Tibial artery (tissue), 4 donors: ENCODE results near the gene ANGPTL2.

Experiments
- DNase-seq, 2 donors: peaks; one replicate each; pipeline ENCODE4 v3.0.0-alpha.2; 2019
- H3K27ac ChIP-seq, 2 donors: fragments of 200-600 bp; sonication (generic) in 1 of 2; 1 replicate in 1 of 2; 2 replicates in 1 of 2; pipeline ENCODE4 v1.5.1; 2018 to 2019; ENCODE audit warnings: mild to moderate bottlenecking in 1 of 2
- H3K27me3 ChIP-seq, 2 donors: fragments of 200-600 bp; sonication (generic) in 1 of 2; one replicate each; pipeline versions ENCODE4 v1.5.1 to v1.6.0; 2016 to 2019
- H3K36me3 ChIP-seq, 3 donors: fragments of 200-600 bp; sonication (generic) in 2 of 3; one replicate each; pipeline ENCODE4 v1.5.1; 2016 to 2019; ENCODE audit warnings: mild to moderate bottlenecking in 2 of 3
- H3K4me1 ChIP-seq, 4 donors: fragments of 200-600 bp; sonication (generic) in 2 of 4; 1 replicate in 3 of 4; 2 replicates in 1 of 4; pipeline ENCODE4 v1.5.1; 2016 to 2019
- H3K4me3 ChIP-seq, 2 donors: fragments of 200-600 bp; sonication (generic) in 1 of 2; 1 replicate in 1 of 2; 2 replicates in 1 of 2; pipeline ENCODE4 v1.5.1; 2018 to 2019; ENCODE audit warnings: mild to moderate bottlenecking in 2 of 2
- H3K9me3 ChIP-seq, 3 donors: fragments of 200-600 bp; sonication (generic) in 1 of 3; one replicate each; pipeline ENCODE4 v1.5.1; 2016 to 2019
- CTCF ChIP-seq, 2 experiments: fragments of 200-600 bp in 1 of 2; fragments of 450-650 bp in 1 of 2; IDR thresholded peaks; one replicate each; pipeline ENCODE4 v1.5.1; 2017 to 2019; ENCODE audit warnings: antibody characterized with exemption in 2 of 2, mild to moderate bottlenecking in 1 of 2, moderate library complexity in 1 of 2
- intact Hi-C: fragments of 100-400 bp; cut with DNase I; formaldehyde crosslinking; loops from one replicate; pipeline ENCODE4 v1.15.0; 2023; ENCODE audit warnings: low total_unique reads

The ANGPTL2 gene

DNA sequence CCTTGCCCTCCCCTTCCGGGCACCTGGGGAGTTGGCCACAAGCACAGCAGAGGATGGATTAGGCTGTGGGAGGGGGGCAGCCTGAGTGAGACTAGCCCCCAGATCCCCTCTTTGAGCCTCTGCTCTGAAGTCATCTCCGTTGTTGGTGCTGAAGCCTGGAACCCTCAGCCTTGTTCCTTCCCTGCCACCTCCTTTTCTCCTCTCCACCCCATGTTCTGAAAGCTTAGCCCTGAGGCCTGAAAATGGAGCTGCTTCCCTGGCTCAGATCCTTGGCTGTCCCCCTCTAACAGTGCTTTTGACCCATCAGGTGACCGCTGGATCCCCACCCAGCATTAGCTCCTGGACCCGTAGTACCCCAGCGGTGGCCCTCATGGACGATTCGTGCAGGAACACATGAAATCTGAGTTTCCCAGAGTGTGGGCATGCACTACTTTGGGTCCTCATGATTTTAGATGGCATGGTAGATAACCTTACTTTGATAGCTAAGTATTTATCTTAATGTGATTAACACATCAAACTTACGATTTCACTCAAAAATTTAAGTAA, 21.6 kb upstream of the ANGPTL2 start:
- peaks cover 0 to 17% (median 9%) of the 10 kb centered on the region in 4 donors for H3K4me1 ChIP-seq
- no peak for TF ChIP-seq CTCF (IDR thresholded peaks at IDR 0.05)
- no peak for DNase-seq
- intact Hi-C loops: no loop called here
- no peak overlapping the region for H3K4me3 ChIP-seq
- no peaks in the 10 kb centered on the region for H3K27me3 ChIP-seq
- H3K36me3 ChIP-seq: no peaks in the 10 kb centered on the region
- no peak overlapping the region for H3K27ac ChIP-seq
- no peaks in the 10 kb centered on the region for H3K9me3 ChIP-seq

GRCh38 chr9:127142931-127143464, 20.6 kb upstream of the ANGPTL2 start:
- peaks cover 0 to 17% (median 11%) of the 10 kb centered on the region in 4 donors for H3K4me1 ChIP-seq
- no peak overlapping the region for H3K4me3 ChIP-seq
- intact Hi-C loops: no loop called here
- no peak for DNase-seq
- TF ChIP-seq CTCF (IDR thresholded peaks at IDR 0.05): no peak
- H3K27ac ChIP-seq: no peak overlapping the region
- H3K27me3 ChIP-seq: no peaks in the 10 kb centered on the region
- H3K9me3 ChIP-seq: no peaks in the 10 kb centered on the region
- no peaks in the 10 kb centered on the region for H3K36me3 ChIP-seq

GRCh38 chr9:127142291-127142690, 19.9 kb upstream of the ANGPTL2 start:
- H3K4me3 ChIP-seq: no peak overlapping the region
- intact Hi-C loops: no loop called here
- peaks cover 0 to 17% (median 11%) of the 10 kb centered on the region in 4 donors for H3K4me1 ChIP-seq
- no peaks in the 10 kb centered on the region for H3K9me3 ChIP-seq
- peak in 1 of 2 donors; percentile 34 for DNase-seq
- H3K27ac ChIP-seq: no peak overlapping the region
- TF ChIP-seq CTCF (IDR thresholded peaks at IDR 0.05): no peak
- H3K36me3 ChIP-seq: no peaks in the 10 kb centered on the region
- H3K27me3 ChIP-seq: no peaks in the 10 kb centered on the region

GRCh38 chr9:127140842-127141675, 18.6 kb upstream of the ANGPTL2 start:
- H3K9me3 ChIP-seq: no peaks in the 10 kb centered on the region
- no peak for TF ChIP-seq CTCF (IDR thresholded peaks at IDR 0.05)
- peak in 1 of 2 donors; percentile 72 for DNase-seq
- no peaks in the 10 kb centered on the region for H3K27me3 ChIP-seq
- no peaks in the 10 kb centered on the region for H3K36me3 ChIP-seq
- intact Hi-C loops: no loop called here
- peaks cover 0 to 28% (median 18%) of the 10 kb centered on the region in 4 donors for H3K4me1 ChIP-seq
- no peak overlapping the region for H3K4me3 ChIP-seq
- H3K27ac ChIP-seq: peak overlapping the region; percentile 29 to 42

DNA sequence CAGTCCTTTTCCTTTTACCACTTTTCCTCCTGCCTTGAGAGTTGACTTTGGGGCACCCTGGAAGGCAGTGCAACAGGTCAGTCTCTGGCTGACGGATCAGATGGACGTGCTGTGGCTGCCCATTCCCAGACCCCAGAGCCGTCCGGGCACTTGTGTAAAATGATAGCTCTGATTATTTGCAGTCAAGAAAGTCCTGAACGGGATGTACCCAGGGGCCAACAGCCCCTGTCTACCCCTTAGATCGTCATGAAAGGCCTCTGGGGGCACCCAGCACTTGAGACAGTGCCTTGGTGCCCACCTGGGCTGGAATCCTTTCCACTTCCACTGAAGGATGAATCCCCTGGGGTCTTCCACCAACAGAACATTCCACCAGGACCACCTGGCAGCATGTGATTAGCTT, 17.7 kb upstream of the ANGPTL2 start:
- H3K4me1 ChIP-seq: peaks cover 0 to 36% (median 26%) of the 10 kb centered on the region in 4 donors
- H3K27me3 ChIP-seq: no peaks in the 10 kb centered on the region
- H3K9me3 ChIP-seq: no peaks in the 10 kb centered on the region
- no peak overlapping the region for H3K4me3 ChIP-seq
- peak in 1 of 2 donors; percentile 31 for DNase-seq
- H3K36me3 ChIP-seq: no peaks in the 10 kb centered on the region
- no peak for TF ChIP-seq CTCF (IDR thresholded peaks at IDR 0.05)
- intact Hi-C loops: no loop called here
- no peak overlapping the region for H3K27ac ChIP-seq
